WTC11 (cell line): ENCODE results near the gene ARPC1B. TPM values are rescaled to one million over a fixed set of nuclear protein-coding genes. Genes with fewer than 3 reads are reported as not detected.
A peak's percentile ranks its signal among the peaks of the same experiment; 100 is the strongest.

Experiments used
- ATAC-seq: fragments of 200-7000 bp; cut with Tn5 transposase; 2 replicates; pipeline ENCODE4 v1.10.0; 2021; ENCODE audit warnings: mild to moderate bottlenecking, moderate library complexity
- CTCF ChIA-PET: fragments of 300-600 bp; sonication (Branson Sonifier 250); formaldehyde crosslinking; loops from one replicate; lab custom pipeline; 2021; ENCODE audit warnings: antibody characterized with exemption; lab: Charles Lee
- POLR2A ChIA-PET: fragments of 350-600 bp; sonication (Branson Sonifier 250); formaldehyde crosslinking; loops from one replicate; lab custom pipeline; 2021; ENCODE audit warnings: antibody characterized with exemption; lab: Charles Lee
- DNase-seq: peaks from one replicate; pipeline ENCODE4 v3.0.0; 2021; ENCODE audit warnings: low spot score
- H3K27ac Mint-ChIP-seq: 2 replicates; pipeline ENCODE4 v1.8.0; 2021; ENCODE audit warnings: mixed read lengths
- H3K27me3 Mint-ChIP-seq: 2 replicates; pipeline ENCODE4 v1.8.0; 2021; ENCODE audit warnings: low read depth, mild to moderate bottlenecking, moderate library complexity, mixed read lengths
- H3K36me3 Mint-ChIP-seq: 2 replicates; pipeline ENCODE4 v1.8.0; 2021; ENCODE audit warnings: mixed read lengths
- H3K4me1 Mint-ChIP-seq: 2 replicates; pipeline ENCODE4 v1.8.0; 2022; ENCODE audit warnings: mixed read lengths
- H3K4me3 Mint-ChIP-seq: 2 replicates; pipeline ENCODE4 v1.8.0; 2021; ENCODE audit warnings: mild to moderate bottlenecking, moderate library complexity, mixed read lengths
- H3K9me3 Mint-ChIP-seq: 2 replicates; pipeline ENCODE4 v1.8.0; 2021; ENCODE audit warnings: mixed read lengths
- ATF1 ChIP-seq: sonication (generic); formaldehyde crosslinking; IDR thresholded peaks from 2 replicates; pipeline ENCODE4 v1.8.1; 2023; ENCODE audit warnings: mild to moderate bottlenecking, moderate library complexity, missing genetic modification reagents
- CBFB ChIP-seq: sonication (generic); formaldehyde crosslinking; IDR thresholded peaks from 2 replicates; pipeline ENCODE4 v1.8.1; 2022; ENCODE audit warnings: mild to moderate bottlenecking, low read depth, missing genetic modification reagents
- CREM ChIP-seq: sonication (generic); formaldehyde crosslinking; IDR thresholded peaks from 2 replicates; pipeline ENCODE4 v1.8.1; 2022; ENCODE audit warnings: mild to moderate bottlenecking, missing genetic modification reagents, moderate library complexity
- HMGXB4 ChIP-seq: sonication (generic); formaldehyde crosslinking; IDR thresholded peaks from 2 replicates; pipeline ENCODE4 v1.8.1; 2023; ENCODE audit warnings: mild to moderate bottlenecking, moderate library complexity, missing genetic modification reagents
- IRF1 ChIP-seq: sonication (generic); formaldehyde crosslinking; IDR thresholded peaks from 2 replicates; pipeline ENCODE4 v1.8.0; 2023; ENCODE audit warnings: missing genetic modification reagents
- JUN ChIP-seq: sonication (generic); formaldehyde crosslinking; IDR thresholded peaks from 2 replicates; pipeline ENCODE4 v1.8.0; 2023; ENCODE audit warnings: mild to moderate bottlenecking, missing genetic modification reagents
- NFE2L1 ChIP-seq: sonication (generic); formaldehyde crosslinking; IDR thresholded peaks from 2 replicates; pipeline ENCODE4 v1.8.1; 2023; ENCODE audit warnings: missing genetic modification reagents
- NR2C2 ChIP-seq: sonication (generic); formaldehyde crosslinking; IDR thresholded peaks from 2 replicates; pipeline ENCODE4 v1.8.0; 2022; ENCODE audit warnings: mild to moderate bottlenecking, missing genetic modification reagents
- USF2 ChIP-seq: sonication (generic); formaldehyde crosslinking; IDR thresholded peaks from 2 replicates; pipeline ENCODE4 v1.8.1; 2023; ENCODE audit warnings: mild to moderate bottlenecking, missing genetic modification reagents, moderate library complexity
- ZBTB21 ChIP-seq: sonication (generic); formaldehyde crosslinking; IDR thresholded peaks from 2 replicates; pipeline ENCODE4 v1.8.1; 2023; ENCODE audit warnings: mild to moderate bottlenecking, missing genetic modification reagents, borderline replicate concordance
- ZNF121 ChIP-seq: sonication (generic); formaldehyde crosslinking; IDR thresholded peaks from 2 replicates; pipeline ENCODE4 v1.8.0; 2023; ENCODE audit warnings: missing genetic modification reagents
- ZNF219 ChIP-seq: sonication (generic); formaldehyde crosslinking; IDR thresholded peaks from 2 replicates; pipeline ENCODE4 v1.8.0; 2023; ENCODE audit warnings: missing genetic modification reagents, mild to moderate bottlenecking, borderline replicate concordance
- ZNF232 ChIP-seq: sonication (generic); formaldehyde crosslinking; IDR thresholded peaks from 2 replicates; pipeline ENCODE4 v1.8.0; 2022; ENCODE audit warnings: mild to moderate bottlenecking, missing genetic modification reagents
- ZNF281 ChIP-seq: sonication (generic); formaldehyde crosslinking; IDR thresholded peaks from 2 replicates; pipeline ENCODE4 v1.8.0; 2023; ENCODE audit warnings: mild to moderate bottlenecking, missing genetic modification reagents
- ZNF396 ChIP-seq: fragments of 250-450 bp; sonication (Bioruptor Pico); IDR thresholded peaks from 2 replicates; pipeline ENCODE4 v1.8.0; 2021; ENCODE audit warnings: mild to moderate bottlenecking, moderate library complexity, borderline replicate concordance
- ZNF416 ChIP-seq: fragments of 250-450 bp; sonication (Bioruptor Pico); IDR thresholded peaks from 2 replicates; pipeline ENCODE4 v1.9.0; 2021; ENCODE audit warnings: mild to moderate bottlenecking, inconsistent platforms
- total RNA-seq: library from RNA; stranded (reverse); gene quantifications from 3 replicates; pipeline ENCODE4 v1.2.3, GENCODE V29; 2021
- TF ChIP-seq, protein P1 (sequence below): sonication (generic); formaldehyde crosslinking; IDR thresholded peaks from 2 replicates; pipeline ENCODE4 v1.8.1; 2023; ENCODE audit warnings: mild to moderate bottlenecking, missing genetic modification reagents
- TF ChIP-seq, protein P2 (sequence below): fragments of 250-450 bp; sonication (Bioruptor Pico); conservative IDR thresholded peaks from 2 replicates; pipeline ENCODE4 v1.9.0; 2021; ENCODE audit warnings: mild to moderate bottlenecking
- TF ChIP-seq, protein P3 (sequence below): fragments of 250-450 bp; sonication (Bioruptor Pico); IDR thresholded peaks from 2 replicates; pipeline ENCODE4 v1.9.0; 2021; ENCODE audit warnings: mild to moderate bottlenecking

Gene ARPC1B
- total RNA-seq, 1 experiment from 2014 or later: 66.2 TPM

DNA sequence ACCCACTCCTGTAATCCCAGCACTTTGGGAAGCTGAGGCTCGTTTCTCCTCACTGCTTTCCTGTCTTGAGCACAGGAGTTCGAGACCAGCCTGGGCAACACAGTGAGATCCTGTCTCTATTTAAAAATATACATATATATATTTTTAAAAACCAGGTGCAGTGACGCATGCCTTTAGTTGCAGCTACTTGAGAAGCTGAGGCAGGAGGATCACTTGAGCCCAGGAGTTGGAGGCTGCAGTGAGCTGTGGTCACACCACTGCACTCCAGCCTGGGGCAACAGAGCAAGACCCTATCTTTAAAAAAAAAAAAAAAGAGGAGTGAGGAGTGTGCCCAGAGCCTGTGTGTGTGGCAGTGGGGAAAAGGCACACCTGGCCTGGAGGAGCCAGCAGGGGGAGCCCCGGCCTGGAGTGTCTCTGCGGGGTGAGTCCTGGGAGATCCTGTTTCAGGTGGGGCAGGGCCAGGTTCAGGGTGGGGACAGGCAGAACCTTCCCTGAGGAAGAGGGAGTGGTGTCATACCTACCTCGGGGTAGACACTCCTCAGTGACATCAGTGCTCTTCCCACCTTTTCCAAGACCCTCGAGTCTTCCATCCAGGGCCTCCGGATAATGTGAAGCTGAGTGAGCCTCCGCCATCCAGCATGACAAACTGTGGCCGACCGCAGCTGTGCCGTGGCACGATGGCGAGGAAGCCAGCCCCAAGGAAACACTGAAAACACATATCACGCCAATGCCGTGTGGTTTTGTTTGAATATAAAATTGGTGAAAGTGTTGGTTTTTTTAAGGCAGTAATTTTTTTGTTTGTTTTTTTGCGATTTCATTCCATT, 9.0 kb upstream of the ARPC1B start:
- Mint-ChIP-seq H3K4me3 (no peak overlapping the region), H3K27ac (peak overlapping the region; percentile 63; the same call in 1 of the 2 replicates), H3K4me1 (peaks cover 14% of the 10 kb centered on the region), H3K36me3 (peaks cover 30% of the 10 kb centered on the region), H3K9me3 (no peaks in the 10 kb centered on the region), H3K27me3 (no peaks in the 10 kb centered on the region)
- POLR2A ChIA-PET: interaction anchor here (1.1 kb wide), 1 partner anchor 30 kb away, joined by 3 read pairs; no protein-coding TSS in a partner anchor
- CTCF ChIA-PET: interaction anchor here (0.6 to 1.8 kb wide), 14 partner anchors 8 to 366 kb away, joined by 3 to 15 read pairs (median 4); partner anchors contain the start of genes ARPC1B, BUD31 and PDAP1
- TF ChIP-seq ZNF121 (CRISPR knock-in tag) (peak; percentile 68), ZNF416 (CRISPR knock-in tag) (0 out of 2 replicates have a peak, but pooled peaks have one; percentile 23), JUN (CRISPR knock-in tag) (no peak)
- peak; percentile 79 for DNase-seq
- ATAC-seq: peak; percentile 83

- Mint-ChIP-seq H3K36me3 (peaks cover 22% of the 10 kb centered on the region), H3K27me3 (no peaks in the 10 kb centered on the region), H3K9me3 (no peaks in the 10 kb centered on the region), H3K4me1 (peaks cover 14% of the 10 kb centered on the region), H3K4me3 (no peak overlapping the region), H3K27ac (0 out of 2 replicates have a peak overlapping the region, but pooled peaks have one; percentile 19)
- ATAC-seq (peak; percentile 81), DNase-seq (peak; percentile 58)
- POLR2A ChIA-PET: interaction anchor here (1.1 kb wide), 1 partner anchor 28 kb away, joined by 3 read pairs; no protein-coding TSS in a partner anchor
- CTCF ChIA-PET: no interaction called here
- no peak for TF ChIP-seq NR2C2
- TF ChIP-seq ZNF416 (CRISPR knock-in tag): no peak
- TF ChIP-seq JUN (CRISPR knock-in tag): no peak
- TF ChIP-seq ZNF232 (CRISPR knock-in tag): no peak
- no peak for TF ChIP-seq CREM (CRISPR knock-in tag)
- no peak for TF ChIP-seq ZBTB21
- TF ChIP-seq, protein P1, sequence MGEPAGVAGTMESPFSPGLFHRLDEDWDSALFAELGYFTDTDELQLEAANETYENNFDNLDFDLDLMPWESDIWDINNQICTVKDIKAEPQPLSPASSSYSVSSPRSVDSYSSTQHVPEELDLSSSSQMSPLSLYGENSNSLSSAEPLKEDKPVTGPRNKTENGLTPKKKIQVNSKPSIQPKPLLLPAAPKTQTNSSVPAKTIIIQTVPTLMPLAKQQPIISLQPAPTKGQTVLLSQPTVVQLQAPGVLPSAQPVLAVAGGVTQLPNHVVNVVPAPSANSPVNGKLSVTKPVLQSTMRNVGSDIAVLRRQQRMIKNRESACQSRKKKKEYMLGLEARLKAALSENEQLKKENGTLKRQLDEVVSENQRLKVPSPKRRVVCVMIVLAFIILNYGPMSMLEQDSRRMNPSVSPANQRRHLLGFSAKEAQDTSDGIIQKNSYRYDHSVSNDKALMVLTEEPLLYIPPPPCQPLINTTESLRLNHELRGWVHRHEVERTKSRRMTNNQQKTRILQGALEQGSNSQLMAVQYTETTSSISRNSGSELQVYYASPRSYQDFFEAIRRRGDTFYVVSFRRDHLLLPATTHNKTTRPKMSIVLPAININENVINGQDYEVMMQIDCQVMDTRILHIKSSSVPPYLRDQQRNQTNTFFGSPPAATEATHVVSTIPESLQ (CRISPR knock-in tag): no peak
- TF ChIP-seq, protein P2, sequence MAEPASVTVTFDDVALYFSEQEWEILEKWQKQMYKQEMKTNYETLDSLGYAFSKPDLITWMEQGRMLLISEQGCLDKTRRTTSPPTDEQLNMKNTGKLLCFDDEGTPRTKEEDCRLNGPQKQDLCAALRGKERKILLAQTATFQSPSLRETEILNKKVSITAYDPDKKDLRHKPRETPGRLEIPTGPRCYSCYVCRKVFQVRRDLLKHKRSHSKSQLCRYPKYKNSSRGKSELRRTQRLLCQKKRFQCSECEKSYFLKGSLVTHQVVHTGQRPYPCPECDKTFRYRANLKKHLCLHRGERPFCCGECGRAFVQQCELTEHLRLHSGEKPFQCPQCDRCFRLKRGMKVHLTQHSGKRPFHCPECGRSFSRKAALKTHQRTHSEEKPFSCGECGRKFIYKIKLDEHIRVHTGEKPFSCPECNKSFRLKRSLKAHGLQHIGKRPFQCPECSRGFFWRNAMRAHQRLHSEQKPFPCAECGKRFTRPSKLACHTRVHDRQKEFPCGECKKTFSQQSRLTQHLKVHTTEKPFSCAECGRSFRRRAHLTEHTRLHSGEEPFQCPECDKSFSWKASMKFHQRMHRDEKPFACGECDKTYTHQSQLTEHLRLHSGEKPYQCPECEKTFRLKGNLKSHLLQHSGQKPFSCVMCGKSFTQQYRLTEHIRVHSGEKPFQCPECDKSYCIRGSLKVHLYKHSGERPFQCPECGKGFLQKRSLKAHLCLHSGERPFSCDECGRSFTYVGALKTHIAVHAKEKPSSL (CRISPR knock-in tag): no peak
- TF ChIP-seq, protein P3, sequence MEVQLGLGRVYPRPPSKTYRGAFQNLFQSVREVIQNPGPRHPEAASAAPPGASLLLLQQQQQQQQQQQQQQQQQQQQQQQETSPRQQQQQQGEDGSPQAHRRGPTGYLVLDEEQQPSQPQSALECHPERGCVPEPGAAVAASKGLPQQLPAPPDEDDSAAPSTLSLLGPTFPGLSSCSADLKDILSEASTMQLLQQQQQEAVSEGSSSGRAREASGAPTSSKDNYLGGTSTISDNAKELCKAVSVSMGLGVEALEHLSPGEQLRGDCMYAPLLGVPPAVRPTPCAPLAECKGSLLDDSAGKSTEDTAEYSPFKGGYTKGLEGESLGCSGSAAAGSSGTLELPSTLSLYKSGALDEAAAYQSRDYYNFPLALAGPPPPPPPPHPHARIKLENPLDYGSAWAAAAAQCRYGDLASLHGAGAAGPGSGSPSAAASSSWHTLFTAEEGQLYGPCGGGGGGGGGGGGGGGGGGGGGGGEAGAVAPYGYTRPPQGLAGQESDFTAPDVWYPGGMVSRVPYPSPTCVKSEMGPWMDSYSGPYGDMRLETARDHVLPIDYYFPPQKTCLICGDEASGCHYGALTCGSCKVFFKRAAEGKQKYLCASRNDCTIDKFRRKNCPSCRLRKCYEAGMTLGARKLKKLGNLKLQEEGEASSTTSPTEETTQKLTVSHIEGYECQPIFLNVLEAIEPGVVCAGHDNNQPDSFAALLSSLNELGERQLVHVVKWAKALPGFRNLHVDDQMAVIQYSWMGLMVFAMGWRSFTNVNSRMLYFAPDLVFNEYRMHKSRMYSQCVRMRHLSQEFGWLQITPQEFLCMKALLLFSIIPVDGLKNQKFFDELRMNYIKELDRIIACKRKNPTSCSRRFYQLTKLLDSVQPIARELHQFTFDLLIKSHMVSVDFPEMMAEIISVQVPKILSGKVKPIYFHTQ (CRISPR knock-in tag): no peak
- no peak for TF ChIP-seq ZNF281 (CRISPR knock-in tag)
- no peak for TF ChIP-seq HMGXB4 (CRISPR knock-in tag)
- no peak for TF ChIP-seq USF2 (CRISPR knock-in tag)
- no peak for TF ChIP-seq ZNF219
- no peak for TF ChIP-seq ATF1 (CRISPR knock-in tag)
- TF ChIP-seq IRF1 (CRISPR knock-in tag): no peak
- TF ChIP-seq NFE2L1: no peak
- TF ChIP-seq ZNF396 (CRISPR knock-in tag): no peak
- TF ChIP-seq CBFB (CRISPR knock-in tag): no peak
These were observed 7.9 kb upstream of the ARPC1B start for GRCh38 chr7:99366646-99367045.
